Vagina (tissue), 2 donors: ENCODE results near the gene AMIGO3. TPM values are rescaled to one million over a fixed set of nuclear protein-coding genes. Genes with fewer than 3 reads are reported as not detected.

ENCODE experiments used
- DNase-seq, 2 donors: peaks; one replicate each; pipeline ENCODE4 v3.0.0-alpha.2; 2017; ENCODE audit errors: extremely low spot score in 2 of 2
- H3K27ac ChIP-seq: fragments of 200-600 bp; sonication (generic); one replicate; pipeline ENCODE4 v1.5.1; 2019
- H3K27me3 ChIP-seq: fragments of 200-600 bp; sonication (generic); one replicate; pipeline ENCODE4 v1.5.1; 2019
- H3K36me3 ChIP-seq, 2 donors: fragments of 200-600 bp; sonication (generic); one replicate each; pipeline ENCODE4 v1.5.1; 2017 to 2019
- H3K4me1 ChIP-seq: fragments of 200-600 bp; sonication (generic); one replicate; pipeline ENCODE4 v1.5.1; 2019
- H3K4me3 ChIP-seq, 2 donors: fragments of 200-600 bp; sonication (generic); 1 replicate in 1 of 2; 2 replicates in 1 of 2; pipeline ENCODE4 v1.5.1; 2016 to 2019
- H3K9me3 ChIP-seq: fragments of 200-600 bp; sonication (generic); one replicate; pipeline ENCODE4 v1.5.1; 2019
- POLR2A ChIP-seq, 2 donors: fragments of 450-650 bp; IDR thresholded peaks; one replicate each; pipeline ENCODE4 v1.6.1; 2017; ENCODE audit warnings: antibody characterized with exemption in 2 of 2, mild to moderate bottlenecking in 2 of 2, moderate library complexity in 2 of 2
- POLR2AphosphoS5 ChIP-seq, 2 donors: sonication (generic); formaldehyde crosslinking; IDR thresholded peaks; one replicate each; pipeline ENCODE4 v1.9.0; 2017; ENCODE audit warnings: antibody characterized with exemption in 2 of 2, mild to moderate bottlenecking in 2 of 2, low read depth in 1 of 2; ENCODE audit not compliant: insufficient read depth in 1 of 2
- intact Hi-C: fragments of 100-400 bp; cut with DNase I; formaldehyde crosslinking; loops from one replicate; pipeline ENCODE4 v1.15.1; 2023
- total RNA-seq: library from RNA; depleted of rRNA; stranded (reverse); fragments of >200 nt; gene quantifications from one replicate; pipeline ENCODE4 v1.2.3, GENCODE V29; 2016
- TF ChIP-seq, protein P1 (sequence below), 3 experiments: fragments of 450-650 bp in 2 of 3; fragments of 200-600 bp in 1 of 3; sonication (generic) in 1 of 3; IDR thresholded peaks; one replicate each; pipeline ENCODE4 v1.5.1; 2017 to 2019; ENCODE audit warnings: antibody characterized with exemption in 3 of 3, mild to moderate bottlenecking in 2 of 3, moderate library complexity in 2 of 3

Gene AMIGO3
- total RNA-seq, 1 donor from 2014 or later: not detected

DNA sequence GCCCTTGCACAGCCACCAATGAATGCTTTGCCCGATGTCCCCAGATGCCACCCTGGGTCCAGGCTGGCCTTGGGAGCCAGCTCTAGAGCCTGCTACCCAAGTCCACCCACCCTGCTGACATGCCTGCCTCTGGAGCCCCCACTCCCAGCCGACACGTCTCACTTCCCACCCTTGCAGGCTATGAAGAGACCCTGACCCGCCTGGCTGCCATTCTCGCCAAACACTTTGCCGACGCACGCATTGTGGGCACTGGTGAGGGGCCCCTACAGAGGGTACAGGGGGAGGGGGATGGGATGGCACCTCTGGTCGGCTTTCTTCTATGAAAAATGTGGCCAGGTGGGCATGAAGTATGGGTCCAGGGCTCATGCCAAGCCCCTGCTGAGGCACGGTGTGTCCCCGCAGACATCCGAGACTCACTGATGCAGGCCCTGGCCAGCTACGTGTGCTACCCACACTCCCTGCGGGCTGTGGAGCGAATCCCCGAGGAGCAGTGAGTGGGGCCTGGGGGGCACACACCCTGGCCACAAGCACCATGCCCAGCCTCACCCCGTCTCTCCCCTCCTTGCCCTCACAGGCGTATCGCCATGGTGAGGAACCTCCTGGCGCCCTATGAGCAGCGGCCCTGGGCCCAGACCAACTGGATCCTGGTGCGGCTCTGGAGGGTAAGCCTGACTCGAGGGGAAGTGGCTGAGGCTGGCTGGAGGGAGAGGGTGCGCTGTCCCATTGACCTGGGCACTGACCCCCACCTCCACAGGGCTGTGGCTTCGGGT lies 6.0 kb downstream of the AMIGO3 start:
- intact Hi-C loops: no loop called here
- H3K27me3 ChIP-seq: no peaks in the 10 kb centered on the region
- no peak overlapping the region for H3K4me3 ChIP-seq
- peaks cover 6% of the 10 kb centered on the region for H3K4me1 ChIP-seq
- no peaks in the 10 kb centered on the region for H3K9me3 ChIP-seq
- TF ChIP-seq, protein P1, sequence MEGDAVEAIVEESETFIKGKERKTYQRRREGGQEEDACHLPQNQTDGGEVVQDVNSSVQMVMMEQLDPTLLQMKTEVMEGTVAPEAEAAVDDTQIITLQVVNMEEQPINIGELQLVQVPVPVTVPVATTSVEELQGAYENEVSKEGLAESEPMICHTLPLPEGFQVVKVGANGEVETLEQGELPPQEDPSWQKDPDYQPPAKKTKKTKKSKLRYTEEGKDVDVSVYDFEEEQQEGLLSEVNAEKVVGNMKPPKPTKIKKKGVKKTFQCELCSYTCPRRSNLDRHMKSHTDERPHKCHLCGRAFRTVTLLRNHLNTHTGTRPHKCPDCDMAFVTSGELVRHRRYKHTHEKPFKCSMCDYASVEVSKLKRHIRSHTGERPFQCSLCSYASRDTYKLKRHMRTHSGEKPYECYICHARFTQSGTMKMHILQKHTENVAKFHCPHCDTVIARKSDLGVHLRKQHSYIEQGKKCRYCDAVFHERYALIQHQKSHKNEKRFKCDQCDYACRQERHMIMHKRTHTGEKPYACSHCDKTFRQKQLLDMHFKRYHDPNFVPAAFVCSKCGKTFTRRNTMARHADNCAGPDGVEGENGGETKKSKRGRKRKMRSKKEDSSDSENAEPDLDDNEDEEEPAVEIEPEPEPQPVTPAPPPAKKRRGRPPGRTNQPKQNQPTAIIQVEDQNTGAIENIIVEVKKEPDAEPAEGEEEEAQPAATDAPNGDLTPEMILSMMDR (IDR thresholded peaks at IDR 0.05): no peak
- TF ChIP-seq POLR2AphosphoS5 (IDR thresholded peaks at IDR 0.05; ENCODE audit: insufficient read depth in 1 of 2, low read depth in 1 of 2): peak in 1 of 2 donors; percentile 14
- DNase-seq: no peak
- peaks cover 0 to 7% of the 10 kb centered on the region in 2 donors for H3K36me3 ChIP-seq
- no peak overlapping the region for H3K27ac ChIP-seq

DNA sequence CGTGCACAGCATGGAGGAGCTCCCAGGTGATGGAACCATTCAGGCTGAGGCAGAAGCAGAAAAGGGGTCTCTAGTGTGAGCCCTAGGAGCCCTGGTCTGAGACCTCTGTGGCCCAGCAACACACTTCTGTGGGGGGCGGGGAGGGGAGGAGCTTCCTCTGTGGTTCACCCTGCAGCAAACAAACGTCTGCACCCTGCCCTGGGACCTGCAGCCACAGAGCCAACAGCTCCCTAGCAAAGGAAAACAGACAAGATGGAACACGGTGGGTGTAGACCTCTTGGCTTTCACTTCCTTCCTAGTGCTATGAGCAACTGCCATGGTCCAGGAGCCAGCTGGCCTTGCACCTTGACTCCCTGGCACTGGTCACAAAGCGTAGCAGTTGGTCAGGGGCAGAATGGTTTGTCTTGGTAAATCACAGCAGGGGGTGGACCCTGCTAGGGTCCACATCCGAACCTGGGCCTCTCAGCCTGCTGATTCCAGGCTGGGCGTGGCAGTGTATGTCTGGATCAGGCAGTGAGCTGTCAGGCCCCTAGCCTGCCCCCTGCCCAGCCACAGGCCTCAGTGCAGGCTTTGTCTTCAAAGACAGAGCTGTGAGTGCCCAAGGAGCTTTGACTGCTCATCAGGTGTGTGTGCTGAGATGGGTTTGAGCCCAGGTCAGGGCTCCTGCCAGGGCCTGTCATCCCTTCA lies 6.7 kb downstream of the AMIGO3 start:
- Histone ChIP-seq H3K36me3 (peaks cover 0 to 7% of the 10 kb centered on the region in 2 donors), H3K9me3 (no peaks in the 10 kb centered on the region), H3K27me3 (no peaks in the 10 kb centered on the region), H3K4me1 (no peaks in the 10 kb centered on the region), H3K4me3 (no peak overlapping the region), H3K27ac (no peak overlapping the region)
- no peak for DNase-seq
- intact Hi-C loops: no loop called here
- TF ChIP-seq, protein P1 (IDR thresholded peaks at IDR 0.05): no peak
- TF ChIP-seq POLR2A (IDR thresholded peaks at IDR 0.05) (no peak), POLR2AphosphoS5 (IDR thresholded peaks at IDR 0.05; ENCODE audit: insufficient read depth in 1 of 2, low read depth in 1 of 2) (no peak)

GRCh38 chr3:49712166-49712565 lies 7.3 kb downstream of the AMIGO3 start:
- no peak for DNase-seq
- TF ChIP-seq POLR2AphosphoS5 (IDR thresholded peaks at IDR 0.05; ENCODE audit: insufficient read depth in 1 of 2, low read depth in 1 of 2) (no peak), POLR2A (IDR thresholded peaks at IDR 0.05) (no peak)
- TF ChIP-seq, protein P1 (IDR thresholded peaks at IDR 0.05): no peak
- Histone ChIP-seq H3K4me1 (no peaks in the 10 kb centered on the region), H3K36me3 (peaks cover 0 to 7% of the 10 kb centered on the region in 2 donors), H3K27ac (no peak overlapping the region), H3K4me3 (no peak overlapping the region), H3K27me3 (no peaks in the 10 kb centered on the region), H3K9me3 (no peaks in the 10 kb centered on the region)
- intact Hi-C loops: no loop called here

GRCh38 chr3:49711489-49711888 lies 8.0 kb downstream of the AMIGO3 start:
- TF ChIP-seq, protein P1 (IDR thresholded peaks at IDR 0.05): no peak
- TF ChIP-seq POLR2A (IDR thresholded peaks at IDR 0.05) (no peak), POLR2AphosphoS5 (IDR thresholded peaks at IDR 0.05; ENCODE audit: insufficient read depth in 1 of 2, low read depth in 1 of 2) (no peak)
- no peak overlapping the region for H3K4me3 ChIP-seq
- no peaks in the 10 kb centered on the region for H3K4me1 ChIP-seq
- DNase-seq: no peak
- no peaks in the 10 kb centered on the region for H3K9me3 ChIP-seq
- intact Hi-C loops: no loop called here
- no peak overlapping the region for H3K27ac ChIP-seq
- peaks cover 0 to 7% of the 10 kb centered on the region in 2 donors for H3K36me3 ChIP-seq
- no peaks in the 10 kb centered on the region for H3K27me3 ChIP-seq

- Histone ChIP-seq H3K27me3 (no peaks in the 10 kb centered on the region), H3K4me3 (no peak overlapping the region), H3K9me3 (no peaks in the 10 kb centered on the region), H3K4me1 (no peaks in the 10 kb centered on the region), H3K36me3 (peaks cover 0 to 18% of the 10 kb centered on the region in 2 donors), H3K27ac (no peak overlapping the region)
- TF ChIP-seq POLR2AphosphoS5 (IDR thresholded peaks at IDR 0.05; ENCODE audit: insufficient read depth in 1 of 2, low read depth in 1 of 2) (no peak), POLR2A (IDR thresholded peaks at IDR 0.05) (no peak)
- TF ChIP-seq, protein P1 (IDR thresholded peaks at IDR 0.05): no peak
- no peak for DNase-seq
- intact Hi-C loops: no loop called here
Observed at GRCh38 chr3:49709852-49710251, 9.6 kb downstream of the AMIGO3 start.
